ENCODE measurements around the gene MTM1. TPM values are rescaled to one million over a fixed set of nuclear protein-coding genes. Genes with fewer than 3 reads are reported as not detected.
A peak's percentile ranks its signal among the peaks of the same experiment; 100 is the strongest.

The MTM1 gene
- total RNA-seq, 1 donor, result 9.8 TPM

- Histone ChIP-seq H3K4me3 (ENCODE audit: insufficient read depth, low read length) (no peak overlapping the region), H3K27ac (ENCODE audit: low read depth, low read length) (no peak overlapping the region), H2AFZ (ENCODE audit: low read length) (no peak overlapping the region), H3K4me1 (ENCODE audit: insufficient read depth, low read length) (peaks cover 13% of the 10 kb centered on the region), H3K4me2 (ENCODE audit: insufficient read depth, low read length) (no peak overlapping the region), H3K36me3 (ENCODE audit: insufficient read depth, low read length) (no peaks in the 10 kb centered on the region), H4K20me1 (ENCODE audit: insufficient read depth, low read length) (peaks cover 2% of the 10 kb centered on the region), H3K9me3 (ENCODE audit: low read depth, low read length) (no peaks in the 10 kb centered on the region), H3K79me2 (ENCODE audit: insufficient read depth, low read length) (peaks cover 26% of the 10 kb centered on the region), H3K27me3 (ENCODE audit: insufficient read depth, low read length) (no peaks in the 10 kb centered on the region)
- no peak for TF ChIP-seq CTCF (IDR thresholded peaks at IDR 0.05; ENCODE audit: extremely low read depth, low read depth, low read length)
- DNase-seq (ENCODE audit: insufficient read length, low spot score, missing footprints), result no peak
These were observed 14.0 kb downstream of the MTM1 start for GRCh38 chrX:150582338-150582948.

GRCh38 chrX:150587585-150588503 is 19.4 kb downstream of the MTM1 start:
- Histone ChIP-seq H3K9me3 (ENCODE audit: low read depth, low read length) (no peaks in the 10 kb centered on the region), H3K27me3 (ENCODE audit: insufficient read depth, low read length) (no peaks in the 10 kb centered on the region), H3K4me1 (ENCODE audit: insufficient read depth, low read length) (no peaks in the 10 kb centered on the region), H3K27ac (ENCODE audit: low read depth, low read length) (no peak overlapping the region), H3K36me3 (ENCODE audit: insufficient read depth, low read length) (no peaks in the 10 kb centered on the region), H3K4me2 (ENCODE audit: insufficient read depth, low read length) (no peak overlapping the region), H2AFZ (ENCODE audit: low read length) (no peak overlapping the region), H3K4me3 (ENCODE audit: insufficient read depth, low read length) (no peak overlapping the region), H3K79me2 (ENCODE audit: insufficient read depth, low read length) (peaks cover 2% of the 10 kb centered on the region), H4K20me1 (ENCODE audit: insufficient read depth, low read length) (no peaks in the 10 kb centered on the region)
- peak; percentile 76 for TF ChIP-seq CTCF (IDR thresholded peaks at IDR 0.05; ENCODE audit: extremely low read depth, low read depth, low read length)
- no peak for DNase-seq (ENCODE audit: insufficient read length, low spot score, missing footprints)

GRCh38 chrX:150594584-150594983 is 26.2 kb downstream of the MTM1 start:
- Histone ChIP-seq H2AFZ (ENCODE audit: low read length) (no peak overlapping the region), H3K79me2 (ENCODE audit: insufficient read depth, low read length) (no peaks in the 10 kb centered on the region), H4K20me1 (ENCODE audit: insufficient read depth, low read length) (no peaks in the 10 kb centered on the region), H3K27me3 (ENCODE audit: insufficient read depth, low read length) (no peaks in the 10 kb centered on the region), H3K4me3 (ENCODE audit: insufficient read depth, low read length) (no peak overlapping the region), H3K4me1 (ENCODE audit: insufficient read depth, low read length) (no peaks in the 10 kb centered on the region), H3K27ac (ENCODE audit: low read depth, low read length) (no peak overlapping the region), H3K9me3 (ENCODE audit: low read depth, low read length) (no peaks in the 10 kb centered on the region), H3K4me2 (ENCODE audit: insufficient read depth, low read length) (no peak overlapping the region), H3K36me3 (ENCODE audit: insufficient read depth, low read length) (no peaks in the 10 kb centered on the region)
- TF ChIP-seq CTCF (IDR thresholded peaks at IDR 0.05; ENCODE audit: extremely low read depth, low read depth, low read length), result no peak
- DNase-seq (ENCODE audit: insufficient read length, low spot score, missing footprints), result no peak

- no peaks in the 10 kb centered on the region for H4K20me1 ChIP-seq (ENCODE audit: insufficient read depth, low read length)
These were observed 30.8 kb downstream of the MTM1 start for GRCh38 chrX:150599226-150599625.

More at GRCh38 chrX:150599226-150599625, 30.8 kb downstream of the MTM1 start:
- Histone ChIP-seq H3K4me1 (ENCODE audit: insufficient read depth, low read length) (no peaks in the 10 kb centered on the region), H2AFZ (ENCODE audit: low read length) (no peak overlapping the region), H3K4me3 (ENCODE audit: insufficient read depth, low read length) (no peak overlapping the region), H3K9me3 (ENCODE audit: low read depth, low read length) (no peaks in the 10 kb centered on the region), H3K4me2 (ENCODE audit: insufficient read depth, low read length) (no peak overlapping the region), H3K27ac (ENCODE audit: low read depth, low read length) (no peak overlapping the region), H3K79me2 (ENCODE audit: insufficient read depth, low read length) (no peaks in the 10 kb centered on the region), H3K36me3 (ENCODE audit: insufficient read depth, low read length) (no peaks in the 10 kb centered on the region), H3K27me3 (ENCODE audit: insufficient read depth, low read length) (no peaks in the 10 kb centered on the region)
- DNase-seq (ENCODE audit: insufficient read length, low spot score, missing footprints), result no peak
- no peak for TF ChIP-seq CTCF (IDR thresholded peaks at IDR 0.05; ENCODE audit: extremely low read depth, low read depth, low read length)
